D721Med (cell line): Measurements from ENCODE around the gene CCDC102B.

Experiments
- DNase-seq: peaks from one replicate; pipeline ENCODE4 v3.0.0; 2011; ENCODE audit warnings: low spot score; ENCODE audit not compliant: insufficient read length
- FAIRE-seq: peaks from 2 replicates; lab custom pipeline; 2011; peaks lifted over from hg19 to GRCh38; lab: Jason Lieb, UNC
- TF ChIP-seq, protein P1 (sequence below): IDR thresholded peaks from 2 replicates; pipeline ENCODE4 v1.5.1; 2012; ENCODE audit warnings: mild to moderate bottlenecking, control low read depth; ENCODE audit not compliant: insufficient read depth; ENCODE audit errors: missing control alignments

The CCDC102B gene

GRCh38 chr18:68956650-68957049 lies 158.8 kb downstream of the CCDC102B start:
- TF ChIP-seq, protein P1, sequence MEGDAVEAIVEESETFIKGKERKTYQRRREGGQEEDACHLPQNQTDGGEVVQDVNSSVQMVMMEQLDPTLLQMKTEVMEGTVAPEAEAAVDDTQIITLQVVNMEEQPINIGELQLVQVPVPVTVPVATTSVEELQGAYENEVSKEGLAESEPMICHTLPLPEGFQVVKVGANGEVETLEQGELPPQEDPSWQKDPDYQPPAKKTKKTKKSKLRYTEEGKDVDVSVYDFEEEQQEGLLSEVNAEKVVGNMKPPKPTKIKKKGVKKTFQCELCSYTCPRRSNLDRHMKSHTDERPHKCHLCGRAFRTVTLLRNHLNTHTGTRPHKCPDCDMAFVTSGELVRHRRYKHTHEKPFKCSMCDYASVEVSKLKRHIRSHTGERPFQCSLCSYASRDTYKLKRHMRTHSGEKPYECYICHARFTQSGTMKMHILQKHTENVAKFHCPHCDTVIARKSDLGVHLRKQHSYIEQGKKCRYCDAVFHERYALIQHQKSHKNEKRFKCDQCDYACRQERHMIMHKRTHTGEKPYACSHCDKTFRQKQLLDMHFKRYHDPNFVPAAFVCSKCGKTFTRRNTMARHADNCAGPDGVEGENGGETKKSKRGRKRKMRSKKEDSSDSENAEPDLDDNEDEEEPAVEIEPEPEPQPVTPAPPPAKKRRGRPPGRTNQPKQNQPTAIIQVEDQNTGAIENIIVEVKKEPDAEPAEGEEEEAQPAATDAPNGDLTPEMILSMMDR = no peak
- DNase-seq (no peak), FAIRE-seq (no peak)

DNA sequence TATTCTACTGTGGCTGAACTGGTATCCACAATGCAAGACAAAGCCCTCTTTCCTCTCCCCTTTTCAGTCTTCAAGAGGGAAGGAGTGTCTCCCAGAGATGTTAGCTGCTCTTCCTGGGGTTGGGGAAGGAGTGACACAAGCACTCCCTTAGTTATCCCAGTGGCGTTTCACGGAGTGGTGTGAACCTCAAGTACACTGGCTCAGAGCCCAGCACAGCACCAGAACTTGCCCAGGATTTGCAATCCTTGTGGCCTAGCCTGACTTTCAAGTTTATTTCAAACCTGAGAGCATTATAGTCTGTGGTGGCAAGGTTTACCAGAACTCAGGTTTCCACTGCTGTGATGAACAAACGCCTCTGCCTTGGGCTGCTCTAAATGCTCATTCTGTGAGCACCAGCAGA lies 162.5 kb downstream of the CCDC102B start:
- FAIRE-seq (no peak), DNase-seq (no peak)

GRCh38 chr18:68962623-68963022 lies 164.7 kb downstream of the CCDC102B start:
- TF ChIP-seq, protein P1 = no peak
- DNase-seq (no peak), FAIRE-seq (no peak)

More for the DNA sequence above, 162.5 kb downstream of the CCDC102B start:
- TF ChIP-seq, protein P1 = no peak

- FAIRE-seq (no peak), DNase-seq (no peak)
- TF ChIP-seq, protein P1 = no peak
Measured at GRCh38 chr18:68965817-68966216, 167.9 kb downstream of the CCDC102B start.

DNA sequence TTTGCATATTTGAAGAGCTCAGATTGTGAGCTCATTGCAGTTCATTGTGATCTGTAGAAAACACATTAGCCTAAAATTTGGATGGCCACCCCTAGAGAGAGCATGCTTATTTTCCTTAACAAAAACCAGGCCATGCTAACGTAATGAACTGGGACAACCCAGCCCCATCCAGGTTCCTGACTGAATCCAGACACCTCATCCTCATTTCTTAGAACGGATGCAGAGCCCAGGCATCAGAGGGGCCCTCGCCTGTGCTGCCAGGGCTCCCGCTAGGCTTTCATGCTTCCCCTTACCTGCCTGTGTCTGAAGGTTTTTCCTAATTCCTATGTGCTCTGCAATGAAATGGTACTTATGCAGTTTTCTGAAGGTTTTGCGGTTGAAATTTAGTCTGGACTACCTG lies 171.1 kb downstream of the CCDC102B start:
- FAIRE-seq (no peak), DNase-seq (no peak)
- TF ChIP-seq, protein P1 = no peak

DNA sequence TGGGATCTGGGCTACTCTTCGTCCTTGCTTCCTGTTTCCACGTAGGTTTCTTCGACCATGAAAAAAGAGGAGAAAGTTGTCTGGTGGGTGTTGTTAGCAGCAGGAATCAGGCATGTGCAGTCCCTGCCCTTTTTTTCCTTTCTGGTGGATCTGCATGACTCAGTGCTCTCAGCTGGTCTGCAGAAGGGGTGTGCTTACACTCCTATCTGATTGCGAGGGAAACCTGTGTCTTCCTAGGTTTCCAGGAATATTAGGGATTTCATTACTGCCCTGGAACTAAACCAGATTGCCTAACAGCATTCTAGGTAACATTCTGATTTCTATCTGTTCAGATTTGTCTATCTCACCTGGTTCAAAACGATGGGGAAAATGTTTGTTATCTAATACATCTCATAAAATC lies 174.3 kb downstream of the CCDC102B start:
- FAIRE-seq (no peak), DNase-seq (no peak)
- TF ChIP-seq, protein P1 = no peak

DNA sequence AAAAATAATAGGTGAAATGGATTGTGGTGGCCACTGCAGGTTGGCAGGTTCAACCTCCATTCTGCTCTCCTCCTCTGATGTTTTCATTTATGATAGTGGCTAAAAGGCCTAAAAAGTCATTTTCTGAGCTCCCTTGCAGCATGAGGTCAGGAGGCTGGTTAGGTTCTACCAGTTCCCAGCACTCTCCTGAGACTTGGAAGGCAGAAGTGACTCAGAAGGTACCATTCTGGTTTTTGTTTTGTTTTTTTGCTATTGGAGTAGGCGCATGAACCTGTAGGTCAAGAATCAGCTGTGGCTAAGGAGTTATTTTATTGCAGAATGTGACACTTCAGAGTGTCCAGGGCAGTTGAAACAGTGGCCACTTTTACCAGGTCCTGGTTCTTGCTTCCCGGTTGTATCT lies 181.9 kb downstream of the CCDC102B start:
- no peak for DNase-seq
- FAIRE-seq = no peak
- TF ChIP-seq, protein P1 = no peak
